Measurements from ENCODE around the gene ZNF318.

ZNF318 gene

GRCh38 chr6:43297644-43298564, 71.5 kb downstream of the ZNF318 start, which contains the start of gene SLC22A7:
Gene SLC22A7, plus strand, starts transcription at chr6:43298260. Its CDS starts 99 bp downstream, at chr6:43298359.
- FAIRE-seq, result no peak

- no peak for FAIRE-seq
These were observed 72.5 kb downstream of the ZNF318 start for GRCh38 chr6:43296780-43297497.

GRCh38 chr6:43295456-43295855, 74.0 kb downstream of the ZNF318 start:
- FAIRE-seq, result no peak

DNA sequence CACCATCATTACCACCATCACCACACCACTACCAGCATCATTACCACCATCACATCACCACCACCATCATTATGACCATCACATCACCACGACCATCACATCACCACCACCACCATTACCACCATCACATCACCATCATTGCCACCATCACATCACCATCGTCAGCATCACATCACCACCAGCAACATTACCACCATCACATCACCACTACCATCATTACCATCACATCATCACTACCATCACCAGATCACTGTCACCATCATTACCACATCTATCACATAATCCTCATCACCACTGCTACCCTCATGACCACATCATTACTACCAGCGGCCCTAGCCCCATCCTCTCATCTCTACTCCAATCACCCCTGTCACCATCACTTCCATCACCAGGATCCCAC, 74.9 kb downstream of the ZNF318 start:
- FAIRE-seq, result no peak

DNA sequence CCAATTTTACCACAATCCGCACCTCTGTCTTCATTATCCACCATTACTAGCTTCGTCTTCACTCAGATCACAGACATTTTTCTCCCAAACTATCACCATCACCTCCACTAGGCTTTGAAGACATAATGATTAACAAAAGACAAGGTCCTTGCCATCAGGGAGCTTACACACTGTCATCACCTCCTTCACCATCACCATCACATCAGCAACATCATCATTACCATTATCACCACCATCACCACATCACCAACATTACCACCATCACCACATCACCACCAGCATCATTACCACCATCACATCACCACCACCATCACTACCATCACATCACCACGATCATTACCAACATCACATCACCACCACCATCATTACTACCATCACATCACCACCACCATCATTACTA, 75.7 kb downstream of the ZNF318 start:
- no peak for FAIRE-seq

- FAIRE-seq, result no peak
These were observed 76.6 kb downstream of the ZNF318 start for GRCh38 chr6:43292763-43293318.

GRCh38 chr6:43292341-43292740, 77.1 kb downstream of the ZNF318 start:
- no peak for FAIRE-seq

- no peak for FAIRE-seq
These were observed 77.7 kb downstream of the ZNF318 start for GRCh38 chr6:43291708-43292107.

- no peak for FAIRE-seq
These were observed 78.5 kb downstream of the ZNF318 start for GRCh38 chr6:43290905-43291355.

DNA sequence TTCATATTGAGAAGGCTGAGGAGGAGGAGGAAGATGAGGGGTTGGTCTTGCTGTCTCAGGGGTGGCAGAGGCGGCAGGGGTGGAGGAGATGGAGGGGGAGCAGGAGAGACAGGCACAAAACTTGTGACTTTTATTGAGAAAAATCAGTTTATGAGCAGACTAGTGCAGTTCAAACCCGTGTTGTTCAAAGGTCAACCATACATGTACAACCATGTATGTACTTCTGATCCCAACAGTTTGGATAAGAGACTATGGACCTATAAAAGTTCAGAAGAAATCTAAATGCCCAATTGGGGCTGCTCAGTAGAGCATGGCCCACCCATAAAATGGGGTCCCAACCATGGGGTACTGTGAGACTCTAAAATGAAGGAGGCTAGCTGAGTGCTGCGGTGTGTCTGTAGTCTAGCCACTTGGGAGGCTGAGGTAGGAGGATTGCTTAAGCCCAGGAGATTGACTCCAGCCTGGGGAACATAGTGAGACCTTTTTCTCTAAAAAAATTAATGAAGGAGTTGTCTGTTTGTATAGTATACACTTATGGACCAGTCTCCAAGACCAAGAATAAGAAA, 79.0 kb downstream of the ZNF318 start:
- no peak for FAIRE-seq

GRCh38 chr6:43287717-43288679, 81.4 kb downstream of the ZNF318 start:
- FAIRE-seq, result no peak

DNA sequence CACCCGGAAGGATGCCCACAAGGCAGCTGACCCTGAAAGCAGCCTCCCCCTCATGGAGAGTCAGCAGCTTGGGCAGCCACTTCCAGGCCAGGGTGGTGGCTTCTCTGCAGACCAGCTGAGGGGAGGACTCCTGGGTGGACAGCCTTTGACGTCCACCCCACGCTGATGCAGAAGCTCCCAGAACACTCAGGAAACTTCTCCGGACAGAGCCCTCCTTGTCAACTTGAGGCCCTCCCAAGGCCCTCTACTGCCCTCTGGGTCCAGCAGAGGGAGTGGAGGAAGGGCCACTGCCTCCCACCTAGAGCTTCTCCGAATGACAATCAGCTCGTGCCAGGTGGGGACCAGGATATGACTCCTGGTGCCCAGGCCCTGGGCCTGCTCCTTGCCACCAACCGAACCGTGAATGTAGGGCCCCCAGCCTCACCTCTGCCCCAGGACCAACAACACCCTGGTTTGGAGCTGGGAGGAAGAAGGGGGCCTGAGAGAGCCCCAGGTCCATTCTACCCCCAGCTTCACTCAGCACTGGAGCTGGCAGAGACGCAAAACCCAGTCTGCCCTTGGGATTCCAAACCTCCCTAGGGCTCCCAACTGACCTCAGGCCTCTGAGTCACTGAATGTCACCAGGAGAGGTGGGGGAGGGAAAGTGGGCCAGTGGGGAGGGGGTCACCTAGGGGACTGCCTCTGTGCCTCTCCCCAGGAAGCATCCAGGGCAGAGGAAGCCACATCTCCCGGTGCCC, 82.3 kb downstream of the ZNF318 start:
- no peak for FAIRE-seq

DNA sequence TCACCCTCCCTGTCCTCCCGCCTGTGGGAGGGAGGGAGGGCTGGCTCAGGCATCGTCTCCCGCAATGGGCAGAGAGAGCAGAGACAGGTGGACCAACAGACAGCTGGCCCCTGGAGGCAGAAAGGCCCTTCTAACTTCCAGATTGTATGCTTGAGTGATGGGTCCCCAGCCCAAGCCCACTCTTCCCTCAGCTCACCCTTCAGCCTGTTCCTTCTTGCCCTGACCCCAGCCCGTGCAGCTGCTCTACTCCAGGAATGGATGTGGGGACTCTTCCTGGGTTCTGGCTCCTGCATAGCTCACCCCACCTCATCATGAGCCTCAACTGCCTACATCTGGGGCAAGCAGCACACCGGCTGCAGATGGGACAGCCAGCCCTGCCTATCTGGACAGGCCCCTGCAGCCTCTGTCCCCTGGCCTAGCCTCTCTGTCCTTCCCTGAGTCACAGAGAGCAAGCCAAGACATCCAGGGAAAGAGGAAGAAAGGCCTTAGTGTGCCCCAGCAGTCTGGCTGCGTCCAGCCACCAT, 82.9 kb downstream of the ZNF318 start:
- FAIRE-seq, result no peak
